Muscle of arm (tissue), 12 donors: Measurements from ENCODE around the gene OTOL1. TPM values are rescaled to one million over a fixed set of nuclear protein-coding genes. Genes with fewer than 3 reads are reported as not detected.

Experiments
- DNase-seq: peaks from one replicate; pipeline ENCODE4 v3.0.0-alpha.2; 2013
- polyA plus RNA-seq, 12 donors: library from polyadenylated mRNA; unstranded; fragments of 120-200 nt; gene quantifications; one replicate each; pipeline ENCODE4 v1.2.1, GENCODE V29; 2013; ENCODE audit not compliant: insufficient read length in 12 of 12

The OTOL1 gene
- polyA plus RNA-seq, 12 donors: 0.13 TPM; not detected in 10

DNA sequence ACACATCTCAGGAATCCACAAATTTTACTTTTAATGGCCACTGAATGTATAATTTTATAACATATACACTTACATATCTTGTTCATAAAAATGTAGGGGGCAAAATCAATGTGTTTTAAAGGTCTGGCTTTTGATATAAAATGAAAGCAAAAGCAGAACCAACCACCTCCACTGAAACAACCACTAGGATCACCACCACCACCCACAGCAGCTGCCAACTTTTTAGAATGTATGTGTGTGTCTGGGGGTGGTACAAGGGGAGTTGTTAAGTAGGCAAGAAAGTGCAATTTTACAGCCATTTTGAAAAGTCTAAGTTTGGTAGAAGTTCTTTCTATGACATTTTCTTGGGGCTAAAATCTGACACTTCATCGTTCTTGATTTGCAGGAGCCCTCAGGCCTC, 44.0 kb downstream of the OTOL1 start:
- no peak for DNase-seq

DNA sequence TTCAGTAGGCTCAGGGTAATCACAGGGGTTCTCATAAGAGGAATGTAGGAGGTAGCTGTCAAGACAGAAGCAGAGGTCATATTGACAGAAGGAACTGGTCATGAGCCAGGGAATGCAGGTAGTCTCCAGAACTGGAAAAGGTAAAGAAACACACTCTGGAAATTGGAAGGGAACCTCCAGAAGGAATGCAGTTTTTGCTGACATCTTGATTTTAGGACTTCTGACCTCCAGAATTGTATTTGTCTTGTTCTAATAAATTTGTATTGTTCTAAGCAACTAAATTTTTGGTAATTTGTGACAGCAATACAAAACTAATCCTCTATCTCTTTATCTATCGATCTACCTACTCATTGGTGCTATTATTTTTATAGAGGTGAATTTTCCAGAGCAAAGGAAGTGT, 49.2 kb downstream of the OTOL1 start:
- DNase-seq: no peak

DNA sequence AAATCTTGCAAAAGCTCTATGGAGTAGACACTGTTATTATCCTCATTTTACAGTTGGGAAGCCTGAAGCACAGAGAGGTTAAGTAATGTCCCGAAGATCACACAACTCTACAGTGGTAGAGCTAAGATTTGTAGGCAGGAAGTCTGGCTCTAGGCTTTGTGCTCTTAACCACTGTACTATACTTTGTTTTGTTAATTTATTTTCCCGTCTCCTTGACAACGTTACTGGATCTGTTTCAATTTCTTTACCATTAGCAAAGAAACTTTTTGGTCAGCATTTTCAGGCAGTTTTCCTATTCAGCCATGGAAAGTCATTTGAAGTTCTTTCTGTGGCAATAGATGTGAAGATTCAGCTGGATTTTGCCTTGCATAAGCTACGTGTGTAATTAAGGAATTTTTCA, 51.7 kb downstream of the OTOL1 start:
- peak; percentile 66 for DNase-seq

DNA sequence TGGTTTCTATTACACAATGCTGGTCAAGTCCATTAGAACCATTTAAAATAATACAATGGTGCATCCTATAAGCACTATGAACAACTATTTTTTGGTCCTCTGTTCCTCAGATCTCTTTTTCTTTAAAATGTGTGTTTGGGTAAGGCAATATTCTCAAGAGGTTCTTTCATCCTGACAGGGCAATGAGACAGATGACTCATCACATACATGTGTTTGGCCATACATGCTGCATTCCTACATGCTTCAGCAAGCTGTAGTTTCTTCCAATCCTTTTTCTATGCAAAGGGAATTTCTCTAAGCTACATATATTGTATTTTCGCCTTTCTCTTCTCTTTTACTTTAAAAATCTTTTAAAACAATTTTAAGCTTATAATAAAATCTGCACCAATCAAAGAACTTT, 52.7 kb downstream of the OTOL1 start:
- DNase-seq: peak; percentile 80

DNA sequence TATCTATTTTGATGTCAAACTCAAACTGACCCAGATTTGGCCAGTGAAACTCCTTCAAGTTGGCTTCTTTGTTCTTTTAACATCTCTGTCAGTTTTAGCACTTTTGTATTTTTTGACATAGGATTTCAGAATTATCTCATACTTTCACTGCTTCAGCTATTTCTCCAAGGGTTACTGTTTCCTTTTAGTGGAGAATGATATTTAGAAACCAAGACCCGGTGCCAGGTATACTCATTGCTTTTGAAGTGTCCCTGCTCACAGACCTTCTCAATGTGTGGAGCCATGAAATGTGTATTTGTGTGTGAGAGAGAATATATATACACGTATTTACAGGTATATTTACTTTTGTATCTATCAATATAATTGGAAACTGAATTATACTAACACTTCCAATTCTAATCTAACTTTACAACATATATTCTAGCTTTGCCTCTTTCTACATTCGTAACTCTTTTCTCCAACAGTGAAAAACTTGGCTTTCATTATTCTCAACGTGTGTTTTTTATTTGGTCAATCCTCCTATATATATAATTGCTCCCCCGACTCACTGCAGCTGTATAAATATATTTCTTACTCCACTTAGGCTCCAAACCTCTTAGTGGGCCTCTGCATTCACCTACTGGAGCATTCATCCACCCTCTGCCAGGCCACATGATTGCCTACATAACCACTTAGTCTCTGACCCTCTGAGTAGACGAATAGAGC, 54.0 kb downstream of the OTOL1 start:
- DNase-seq: no peak

DNA sequence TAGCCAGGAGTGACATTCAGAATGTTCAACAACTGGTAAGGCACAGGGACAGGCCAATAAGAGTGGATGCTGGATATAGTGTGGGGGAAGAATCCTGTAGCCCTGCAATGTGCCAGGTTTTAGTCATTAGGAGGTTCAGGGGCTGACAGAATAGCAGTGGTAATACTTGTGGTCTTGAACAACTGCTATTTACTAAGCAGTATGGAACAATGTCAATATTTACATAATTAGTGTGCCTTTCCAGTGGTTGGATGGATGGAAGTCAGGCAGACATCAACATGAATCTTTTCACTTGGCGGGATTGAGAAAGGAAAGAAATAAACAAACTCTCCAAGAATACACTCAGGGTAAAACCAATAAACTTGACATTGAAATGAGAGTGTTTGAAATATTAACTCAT, 55.1 kb downstream of the OTOL1 start:
- DNase-seq: no peak

DNA sequence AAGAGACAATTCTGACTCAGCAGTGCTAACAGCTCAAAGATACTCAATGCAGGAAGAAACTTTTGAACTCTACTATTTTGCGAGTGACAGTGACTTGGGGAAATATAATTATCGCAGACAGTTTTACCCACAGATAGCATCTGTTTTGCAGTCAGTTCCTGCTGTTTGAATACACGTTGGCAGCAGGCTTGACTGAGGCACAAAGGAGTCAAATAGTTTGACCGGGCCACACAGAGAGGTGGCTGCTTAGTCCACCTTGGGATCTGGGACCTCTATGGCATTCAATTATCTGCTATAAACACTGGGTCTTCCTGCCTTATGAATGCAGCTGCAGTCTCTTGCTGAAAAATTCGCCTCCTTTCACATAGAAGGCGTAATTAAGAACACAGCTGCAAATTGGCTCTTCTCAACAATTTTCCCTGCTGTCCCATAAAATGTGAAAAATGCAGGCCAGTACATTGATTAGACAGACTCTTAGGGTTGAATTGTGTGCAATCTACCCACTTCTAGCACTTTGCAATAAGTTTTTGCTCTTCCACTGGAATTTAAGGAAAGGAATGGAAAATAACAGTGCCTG, 56.5 kb downstream of the OTOL1 start:
- no peak for DNase-seq

Other genes starting within 250 kb of the OTOL1 start
- 1 to 10 TPM in 4 of 12 donors, under 1 TPM in 6, not detected in 2; 0.23 to 7.6 (median 0.89) TPM for gene SPTSSB, start 125.3 kb upstream of the OTOL1 start, polyA plus RNA-seq